Mammary epithelial cell (primary cell): ENCODE measurements around the gene ADAMTS6.

Source experiments
- EZH2 ChIP-seq: IDR thresholded peaks from 2 replicates; pipeline ENCODE4 v1.6.1; 2012; ENCODE audit warnings: low read length, inconsistent platforms, borderline replicate concordance
- TF ChIP-seq, protein P1 (sequence below), 2 donors: IDR thresholded peaks in 1 of 2; conservative IDR thresholded peaks in 1 of 2; 2 replicates each; pipeline ENCODE4 v1.5.1; 2011 to 2012; ENCODE audit warnings: inconsistent platforms in 2 of 2, low read length in 2 of 2, mild to moderate bottlenecking in 2 of 2, control low read depth in 1 of 2, low read depth in 1 of 2; ENCODE audit not compliant: insufficient read depth in 1 of 2; ENCODE audit errors: extremely low read depth in 1 of 2

DNA sequence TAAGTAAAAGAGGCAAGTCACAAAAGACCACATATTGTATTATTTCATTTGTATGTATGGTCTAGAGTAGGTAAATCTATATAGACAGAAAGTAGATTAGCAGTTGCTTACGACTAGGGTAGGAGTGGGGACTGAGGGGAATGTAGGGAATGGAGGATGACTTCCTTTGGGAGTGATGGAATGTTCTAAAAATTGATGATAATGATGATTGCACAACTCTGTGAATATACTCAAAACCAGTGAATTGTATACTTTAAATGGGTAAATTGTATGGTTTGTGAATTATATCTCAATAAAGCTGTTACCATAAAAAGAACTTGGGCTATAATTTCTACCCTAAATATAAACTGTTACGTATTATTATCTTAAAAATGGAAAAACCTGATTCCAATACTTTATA lies 35.0 kb downstream of the ADAMTS6 start:
- TF ChIP-seq EZH2 = no peak
- TF ChIP-seq, protein P1, sequence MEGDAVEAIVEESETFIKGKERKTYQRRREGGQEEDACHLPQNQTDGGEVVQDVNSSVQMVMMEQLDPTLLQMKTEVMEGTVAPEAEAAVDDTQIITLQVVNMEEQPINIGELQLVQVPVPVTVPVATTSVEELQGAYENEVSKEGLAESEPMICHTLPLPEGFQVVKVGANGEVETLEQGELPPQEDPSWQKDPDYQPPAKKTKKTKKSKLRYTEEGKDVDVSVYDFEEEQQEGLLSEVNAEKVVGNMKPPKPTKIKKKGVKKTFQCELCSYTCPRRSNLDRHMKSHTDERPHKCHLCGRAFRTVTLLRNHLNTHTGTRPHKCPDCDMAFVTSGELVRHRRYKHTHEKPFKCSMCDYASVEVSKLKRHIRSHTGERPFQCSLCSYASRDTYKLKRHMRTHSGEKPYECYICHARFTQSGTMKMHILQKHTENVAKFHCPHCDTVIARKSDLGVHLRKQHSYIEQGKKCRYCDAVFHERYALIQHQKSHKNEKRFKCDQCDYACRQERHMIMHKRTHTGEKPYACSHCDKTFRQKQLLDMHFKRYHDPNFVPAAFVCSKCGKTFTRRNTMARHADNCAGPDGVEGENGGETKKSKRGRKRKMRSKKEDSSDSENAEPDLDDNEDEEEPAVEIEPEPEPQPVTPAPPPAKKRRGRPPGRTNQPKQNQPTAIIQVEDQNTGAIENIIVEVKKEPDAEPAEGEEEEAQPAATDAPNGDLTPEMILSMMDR (conservative IDR thresholded peaks at IDR 0.05 in 1 of 2, IDR thresholded peaks at IDR 0.05 in 1 of 2; ENCODE audit: extremely low read depth in 1 of 2, insufficient read depth in 1 of 2, low read depth in 1 of 2, low read length in 2 of 2) = no peak
